HepG2 (cell line): Measurements from ENCODE around the gene SUPT4H1. TPM values are rescaled to one million over a fixed set of nuclear protein-coding genes. Genes with fewer than 3 reads are reported as not detected.

ENCODE experiments used
- ATAC-seq: fragments of 200-7000 bp; cut with Tn5 transposase; 3 replicates; pipeline ENCODE4 v1.9.1; 2020; ENCODE audit warnings: mild to moderate bottlenecking, moderate library complexity
- BruUV-seq: library from RNA; stranded (reverse); fragments of 400-500 nt; replicated peaks from 2 replicates; lab custom pipeline; 2021; lab: Mats Ljungman, UMichigan
- CTCF ChIA-PET: fragments of 300-600 bp; formaldehyde crosslinking; extraction: SDS; loops from one replicate; lab custom pipeline; 2021; ENCODE audit warnings: low total read pairs, inconsistent platforms, low intra/inter-chr PET ratio; lab: Yijun Ruan, JAX
- POLR2A ChIA-PET: fragments of 350-600 bp; sonication (Branson Sonifier 250); formaldehyde crosslinking; loops from one replicate; lab custom pipeline; 2020; ENCODE audit warnings: antibody characterized with exemption, inconsistent platforms; lab: Yijun Ruan, JAX
- DNase-seq: peaks from one replicate; pipeline ENCODE4 v3.0.0-alpha.2; 2015; ENCODE audit warnings: low spot score
- FAIRE-seq: peaks from 3 replicates; lab custom pipeline; 2011; peaks lifted over from hg19 to GRCh38; lab: Jason Lieb, UNC
- H2AFZ ChIP-seq: one replicate; pipeline ENCODE4 v1.6.1; 2011; ENCODE audit warnings: low read length, inconsistent platforms
- H3K27ac ChIP-seq: fragments of 300-600 bp; 3 replicates; pipeline ENCODE4 v1.8.0; 2011; ENCODE audit warnings: mixed run types, mild to moderate bottlenecking, mixed read lengths, low read length, inconsistent platforms; ENCODE audit not compliant: insufficient read depth; ENCODE audit errors: extremely low read length
- H3K27me3 ChIP-seq, 2 experiments: fragments of 200-600 bp in 1 of 2; 2 replicates in 1 of 2; 3 replicates in 1 of 2; pipeline versions ENCODE4 v1.6.0 to v1.8.0; 2011; ENCODE audit warnings: low read length in 2 of 2, mild to moderate bottlenecking in 2 of 2, moderate library complexity in 2 of 2, inconsistent platforms in 1 of 2; ENCODE audit not compliant: insufficient read depth in 2 of 2, control insufficient read depth in 1 of 2
- H3K36me3 ChIP-seq, 2 experiments: fragments of 200-600 bp in 1 of 2; replicated peaks in 1 of 2; 2 replicates in 1 of 2; 3 replicates in 1 of 2; pipeline versions ENCODE4 v1.5.1 to v1.8.0; 2011; ENCODE audit warnings: low read length in 2 of 2, inconsistent platforms in 1 of 2; ENCODE audit not compliant: insufficient read depth in 2 of 2, control insufficient read depth in 1 of 2
- H3K4me1 ChIP-seq: 2 replicates; pipeline ENCODE4 v1.5.1; 2012; ENCODE audit warnings: low read length, inconsistent platforms; ENCODE audit not compliant: insufficient read depth
- H3K4me2 ChIP-seq: 2 replicates; pipeline ENCODE4 v1.6.0; 2011; ENCODE audit warnings: low read depth, low read length, inconsistent platforms
- H3K4me3 ChIP-seq, 3 experiments: fragments of 200-600 bp in 1 of 3; sonication (generic), shearing (Covaris generic) in 1 of 3; replicated peaks in 1 of 3; 2 replicates each; pipeline ENCODE4 v1.5.1; 2011 to 2016; ENCODE audit warnings: low read length in 3 of 3, inconsistent platforms in 2 of 3, low read depth in 2 of 3, mild to moderate bottlenecking in 2 of 3, control low read depth in 1 of 3, mixed read lengths in 1 of 3; ENCODE audit not compliant: insufficient read depth in 1 of 3
- H3K79me2 ChIP-seq: one replicate; pipeline ENCODE4 v1.6.1; 2011; ENCODE audit warnings: low read length, inconsistent platforms; ENCODE audit not compliant: insufficient read depth
- H3K9ac ChIP-seq: 2 replicates; pipeline ENCODE4 v1.6.0; 2011; ENCODE audit warnings: mild to moderate bottlenecking, low read depth, low read length, inconsistent platforms; ENCODE audit not compliant: insufficient read depth
- H3K9me3 ChIP-seq: 2 replicates; pipeline ENCODE4 v1.5.1; 2012; ENCODE audit warnings: mild to moderate bottlenecking, low read length
- H4K20me1 ChIP-seq: 2 replicates; pipeline ENCODE4 v1.6.0; 2011; ENCODE audit warnings: inconsistent platforms, mild to moderate bottlenecking, low read length, moderate library complexity; ENCODE audit not compliant: insufficient read depth
- ATF1 ChIP-seq: IDR thresholded peaks from 2 replicates; pipeline ENCODE4 v1.6.1; 2016; ENCODE audit warnings: mild to moderate bottlenecking, control low read depth
- GLMP ChIP-seq: sonication (generic); formaldehyde crosslinking; IDR thresholded peaks from 2 replicates; pipeline ENCODE4 v1.9.0; 2021; ENCODE audit warnings: missing genetic modification reagents, mild to moderate bottlenecking, borderline replicate concordance
- KLF11 ChIP-seq: IDR thresholded peaks from 2 replicates; pipeline ENCODE4 v1.6.1; 2016; ENCODE audit warnings: missing compliant biosample characterization
- NFIC ChIP-seq: IDR thresholded peaks from 2 replicates; pipeline ENCODE4 v1.6.1; 2012; ENCODE audit warnings: mild to moderate bottlenecking, low read length, inconsistent platforms
- RORA ChIP-seq: sonication (generic); formaldehyde crosslinking; IDR thresholded peaks from 2 replicates; pipeline ENCODE4 v1.5.0; 2020; ENCODE audit warnings: mild to moderate bottlenecking, missing genetic modification reagents, moderate library complexity
- SNAI1 ChIP-seq: sonication (generic); formaldehyde crosslinking; IDR thresholded peaks from 2 replicates; pipeline ENCODE4 v1.5.0; 2020; ENCODE audit warnings: mild to moderate bottlenecking, missing genetic modification reagents, borderline replicate concordance
- WIZ ChIP-seq: sonication (generic); formaldehyde crosslinking; IDR thresholded peaks from 2 replicates; pipeline ENCODE4 v1.5.1; 2020; ENCODE audit warnings: mild to moderate bottlenecking, missing genetic modification reagents
- ZNF160 ChIP-seq: sonication (generic); formaldehyde crosslinking; IDR thresholded peaks from 2 replicates; pipeline ENCODE4 v1.8.0; 2022; ENCODE audit warnings: mild to moderate bottlenecking, inconsistent platforms, missing genetic modification reagents
- ZNF281 ChIP-seq: sonication (generic); formaldehyde crosslinking; IDR thresholded peaks from 2 replicates; pipeline ENCODE4 v1.4.0; 2020; ENCODE audit warnings: missing genetic modification reagents, borderline replicate concordance
- ZNF605 ChIP-seq: sonication (generic); formaldehyde crosslinking; IDR thresholded peaks from 2 replicates; pipeline ENCODE4 v1.8.0; 2022; ENCODE audit warnings: mild to moderate bottlenecking, missing genetic modification reagents
- ZNF749 ChIP-seq: sonication (generic); formaldehyde crosslinking; IDR thresholded peaks from 2 replicates; pipeline ENCODE4 v1.8.0; 2022; ENCODE audit warnings: mild to moderate bottlenecking, missing genetic modification reagents, moderate library complexity, borderline replicate concordance
- ZNF891 ChIP-seq: sonication (generic); formaldehyde crosslinking; IDR thresholded peaks from 2 replicates; pipeline ENCODE4 v1.5.0; 2020; ENCODE audit warnings: mild to moderate bottlenecking, missing genetic modification reagents
- WGBS: methylation state at CpG from one replicate; pipeline ENCODE4 v1.1.6; 2017; ENCODE audit warnings: low lambda C conversion rate; 5-methylcytosine and 5-hydroxymethylcytosine counted together
- in situ Hi-C: cut with HindIII; loops from 2 replicates; pipeline ENCODE4 v1.10.0; 2017; ENCODE audit warnings: low pct_unique_long_range_greater_than_20kb; ENCODE audit not compliant: extremely low pct_ligation_motif_present
- intact Hi-C: fragments of 100-400 bp; cut with micrococcal nuclease; formaldehyde crosslinking; loops from one replicate; pipeline ENCODE4 v1.10.0; 2022; ENCODE audit not compliant: unreplicated experiment
- polyA plus RNA-seq, 8 experiments: library from polyadenylated mRNA; depleted of rRNA in 3 of 8; stranded (reverse) in 7 of 8; unstranded in 1 of 8; fragments of >200 nt; fragmentation: Illumina TruSeq in 4 of 8; extraction: Trizol in 4 of 8; gene quantifications; 2 replicates each; pipeline versions ENCODE4 v1.2.1 to v1.2.3, GENCODE V29; 2011 to 2016; ENCODE audit warnings: low read depth in 4 of 8, missing spikeins in 1 of 8, mixed read lengths in 1 of 8; ENCODE audit not compliant: insufficient read depth in 1 of 8
- total RNA-seq, 5 experiments: library from RNA; depleted of rRNA; stranded (reverse); fragments of >200 nt; fragmentation: Illumina TruSeq; extraction: Trizol; gene quantifications; 2 replicates each; pipeline ENCODE4 v1.2.3, GENCODE V29; 2016; ENCODE audit warnings: low read depth in 1 of 5
- TF ChIP-seq, protein P1 (sequence below): IDR thresholded peaks from 2 replicates; pipeline ENCODE4 v1.6.1; 2018; ENCODE audit warnings: missing genetic modification reagents, mild to moderate bottlenecking, missing compliant biosample characterization
- TF ChIP-seq, protein P2 (sequence below): sonication (generic); formaldehyde crosslinking; IDR thresholded peaks from 2 replicates; pipeline ENCODE4 v1.4.0; 2020; ENCODE audit warnings: mild to moderate bottlenecking, missing genetic modification reagents

The SUPT4H1 gene
- total and polyA plus RNA-seq, 2 of the 13 experiments (the other 11 are each of a cell fraction or from before 2014, with no cell fraction given) = 155 to 244 TPM

GRCh38 chr17:58398574-58399266 lies 46.7 kb upstream of the SUPT4H1 start:
- Histone ChIP-seq H3K9me3 (no peaks in the 10 kb centered on the region), H3K9ac (no peak overlapping the region), H3K4me1 (peaks cover 100% of the 10 kb centered on the region), H2AFZ (no peak overlapping the region), H3K4me2 (peak overlapping the region; percentile 9), H3K79me2 (peaks cover 99% of the 10 kb centered on the region), H4K20me1 (no peaks in the 10 kb centered on the region; the same call in 1 of the 2 replicates), H3K27ac (no peak overlapping the region), H3K36me3 (peaks cover 15 to 50% of the 10 kb centered on the region in 2 experiments), H3K27me3 (no peaks in the 10 kb centered on the region), H3K4me3 (no peak overlapping the region)
- in situ Hi-C loops = no loop called here
- POLR2A ChIA-PET = interaction anchor here (1.1 to 4.7 kb wide), 8 partner anchors 12 to 47 kb away, joined by 3 to 81 read pairs (median 8); partner anchors contain the start of genes RNF43 and SUPT4H1
- 81% methylated on average over 3 of the region's 3 CpGs for WGBS
- DNase-seq (no peak), ATAC-seq (no peak), FAIRE-seq (no peak)
- intact Hi-C loops = loop anchor here (2.0 kb wide), 1 partner anchor 14 kb away; no protein-coding TSS in a partner anchor
- CTCF ChIA-PET = no interaction called here
- BruUV-seq = no TSS peak
- no peak for TF ChIP-seq NFIC
- no peak for TF ChIP-seq ZNF749 (CRISPR knock-in tag)
- no peak for TF ChIP-seq ZNF605 (CRISPR knock-in tag)
- no peak for TF ChIP-seq ZNF281 (CRISPR knock-in tag)
- TF ChIP-seq, protein P1, sequence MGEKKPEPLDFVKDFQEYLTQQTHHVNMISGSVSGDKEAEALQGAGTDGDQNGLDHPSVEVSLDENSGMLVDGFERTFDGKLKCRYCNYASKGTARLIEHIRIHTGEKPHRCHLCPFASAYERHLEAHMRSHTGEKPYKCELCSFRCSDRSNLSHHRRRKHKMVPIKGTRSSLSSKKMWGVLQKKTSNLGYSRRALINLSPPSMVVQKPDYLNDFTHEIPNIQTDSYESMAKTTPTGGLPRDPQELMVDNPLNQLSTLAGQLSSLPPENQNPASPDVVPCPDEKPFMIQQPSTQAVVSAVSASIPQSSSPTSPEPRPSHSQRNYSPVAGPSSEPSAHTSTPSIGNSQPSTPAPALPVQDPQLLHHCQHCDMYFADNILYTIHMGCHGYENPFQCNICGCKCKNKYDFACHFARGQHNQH (CRISPR knock-in tag) = no peak
- no peak for TF ChIP-seq RORA (CRISPR knock-in tag)
- no peak for TF ChIP-seq ZNF891 (CRISPR knock-in tag)
- TF ChIP-seq, protein P2, sequence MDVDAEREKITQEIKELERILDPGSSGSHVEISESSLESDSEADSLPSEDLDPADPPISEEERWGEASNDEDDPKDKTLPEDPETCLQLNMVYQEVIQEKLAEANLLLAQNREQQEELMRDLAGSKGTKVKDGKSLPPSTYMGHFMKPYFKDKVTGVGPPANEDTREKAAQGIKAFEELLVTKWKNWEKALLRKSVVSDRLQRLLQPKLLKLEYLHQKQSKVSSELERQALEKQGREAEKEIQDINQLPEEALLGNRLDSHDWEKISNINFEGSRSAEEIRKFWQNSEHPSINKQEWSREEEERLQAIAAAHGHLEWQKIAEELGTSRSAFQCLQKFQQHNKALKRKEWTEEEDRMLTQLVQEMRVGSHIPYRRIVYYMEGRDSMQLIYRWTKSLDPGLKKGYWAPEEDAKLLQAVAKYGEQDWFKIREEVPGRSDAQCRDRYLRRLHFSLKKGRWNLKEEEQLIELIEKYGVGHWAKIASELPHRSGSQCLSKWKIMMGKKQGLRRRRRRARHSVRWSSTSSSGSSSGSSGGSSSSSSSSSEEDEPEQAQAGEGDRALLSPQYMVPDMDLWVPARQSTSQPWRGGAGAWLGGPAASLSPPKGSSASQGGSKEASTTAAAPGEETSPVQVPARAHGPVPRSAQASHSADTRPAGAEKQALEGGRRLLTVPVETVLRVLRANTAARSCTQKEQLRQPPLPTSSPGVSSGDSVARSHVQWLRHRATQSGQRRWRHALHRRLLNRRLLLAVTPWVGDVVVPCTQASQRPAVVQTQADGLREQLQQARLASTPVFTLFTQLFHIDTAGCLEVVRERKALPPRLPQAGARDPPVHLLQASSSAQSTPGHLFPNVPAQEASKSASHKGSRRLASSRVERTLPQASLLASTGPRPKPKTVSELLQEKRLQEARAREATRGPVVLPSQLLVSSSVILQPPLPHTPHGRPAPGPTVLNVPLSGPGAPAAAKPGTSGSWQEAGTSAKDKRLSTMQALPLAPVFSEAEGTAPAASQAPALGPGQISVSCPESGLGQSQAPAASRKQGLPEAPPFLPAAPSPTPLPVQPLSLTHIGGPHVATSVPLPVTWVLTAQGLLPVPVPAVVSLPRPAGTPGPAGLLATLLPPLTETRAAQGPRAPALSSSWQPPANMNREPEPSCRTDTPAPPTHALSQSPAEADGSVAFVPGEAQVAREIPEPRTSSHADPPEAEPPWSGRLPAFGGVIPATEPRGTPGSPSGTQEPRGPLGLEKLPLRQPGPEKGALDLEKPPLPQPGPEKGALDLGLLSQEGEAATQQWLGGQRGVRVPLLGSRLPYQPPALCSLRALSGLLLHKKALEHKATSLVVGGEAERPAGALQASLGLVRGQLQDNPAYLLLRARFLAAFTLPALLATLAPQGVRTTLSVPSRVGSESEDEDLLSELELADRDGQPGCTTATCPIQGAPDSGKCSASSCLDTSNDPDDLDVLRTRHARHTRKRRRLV (CRISPR knock-in tag) = no peak
- TF ChIP-seq SNAI1 (CRISPR knock-in tag) = no peak
- TF ChIP-seq ATF1 (CRISPR knock-in tag) = no peak
- no peak for TF ChIP-seq WIZ (CRISPR knock-in tag)
- no peak for TF ChIP-seq GLMP
- TF ChIP-seq ZNF160 (CRISPR knock-in tag) = no peak
- no peak for TF ChIP-seq KLF11 (CRISPR knock-in tag)
